Left ventricle myocardium inferior (tissue), 1 donor: ENCODE data around the gene MYCN. TPM values are rescaled to one million over a fixed set of nuclear protein-coding genes. Genes with fewer than 3 reads are reported as not detected.

Experiments
- DNase-seq: peaks from one replicate; pipeline ENCODE4 v3.0.0-alpha.2; 2020
- H3K27ac ChIP-seq: fragments of 200-600 bp; replicated peaks from 2 replicates; pipeline ENCODE4 v1.8.0; 2021
- H3K27me3 ChIP-seq: fragments of 200-600 bp; 2 replicates; pipeline ENCODE4 v1.8.0; 2021; ENCODE audit warnings: low read depth
- H3K36me3 ChIP-seq: fragments of 200-600 bp; 2 replicates; pipeline ENCODE4 v1.8.0; 2021
- H3K4me1 ChIP-seq: fragments of 200-600 bp; 2 replicates; pipeline ENCODE4 v1.8.0; 2021
- H3K4me3 ChIP-seq: fragments of 200-600 bp; 2 replicates; pipeline ENCODE4 v1.8.0; 2021; ENCODE audit warnings: mild to moderate bottlenecking, moderate library complexity
- H3K9me3 ChIP-seq: fragments of 200-600 bp; replicated peaks from 2 replicates; pipeline ENCODE4 v1.8.0; 2021
- intact Hi-C: fragments of 100-400 bp; cut with micrococcal nuclease; formaldehyde crosslinking; loops from one replicate; pipeline ENCODE4 v1.11.0; 2022
- total RNA-seq: library from RNA; stranded (reverse); fragmentation: NEBNext Ultra II Directional; extraction: Animal tissue kit (Norgen Biotek cat#: 25700); gene quantifications from one replicate; pipeline ENCODE4 v1.2.1, GENCODE V29; 2021
- TF ChIP-seq, protein P1 (sequence below): fragments of 200-600 bp; IDR thresholded peaks from 2 replicates; pipeline ENCODE4 v1.8.0; 2021; ENCODE audit warnings: antibody characterized with exemption, mild to moderate bottlenecking, borderline replicate concordance
- donor health status: DM: no; HTN: yes; CAD: no; lungs with severe emphysema.

The MYCN gene
- total RNA-seq, 1 donor from 2014 or later: 0.38 TPM

DNA sequence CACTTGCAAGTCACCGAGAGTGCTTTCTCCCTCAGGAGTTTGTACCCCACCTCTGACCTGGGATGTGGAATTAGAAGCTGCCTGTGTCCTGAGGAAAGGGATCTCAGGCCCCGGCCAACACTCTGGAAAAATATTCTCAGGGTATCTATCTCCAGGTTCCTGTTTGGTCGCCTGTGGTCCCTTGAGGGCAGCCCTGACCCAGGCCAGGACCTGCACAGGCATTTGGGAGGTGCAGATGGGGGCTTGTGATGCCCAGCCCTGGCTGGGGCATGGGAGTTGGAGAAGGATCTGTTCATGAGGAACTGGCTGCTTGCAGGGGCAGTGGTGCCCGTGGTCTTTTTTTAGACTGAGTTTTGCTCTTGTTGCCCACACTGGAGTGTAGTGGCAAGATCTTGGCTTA lies 46.3 kb downstream of the MYCN start:
- Histone ChIP-seq H3K9me3 (no peaks in the 10 kb centered on the region), H3K4me3 (no peak overlapping the region), H3K36me3 (no peaks in the 10 kb centered on the region), H3K4me1 (no peaks in the 10 kb centered on the region), H3K27me3 (peaks cover 30% of the 10 kb centered on the region), H3K27ac (no peak overlapping the region)
- DNase-seq: no peak
- intact Hi-C loops: no loop called here
- TF ChIP-seq, protein P1, sequence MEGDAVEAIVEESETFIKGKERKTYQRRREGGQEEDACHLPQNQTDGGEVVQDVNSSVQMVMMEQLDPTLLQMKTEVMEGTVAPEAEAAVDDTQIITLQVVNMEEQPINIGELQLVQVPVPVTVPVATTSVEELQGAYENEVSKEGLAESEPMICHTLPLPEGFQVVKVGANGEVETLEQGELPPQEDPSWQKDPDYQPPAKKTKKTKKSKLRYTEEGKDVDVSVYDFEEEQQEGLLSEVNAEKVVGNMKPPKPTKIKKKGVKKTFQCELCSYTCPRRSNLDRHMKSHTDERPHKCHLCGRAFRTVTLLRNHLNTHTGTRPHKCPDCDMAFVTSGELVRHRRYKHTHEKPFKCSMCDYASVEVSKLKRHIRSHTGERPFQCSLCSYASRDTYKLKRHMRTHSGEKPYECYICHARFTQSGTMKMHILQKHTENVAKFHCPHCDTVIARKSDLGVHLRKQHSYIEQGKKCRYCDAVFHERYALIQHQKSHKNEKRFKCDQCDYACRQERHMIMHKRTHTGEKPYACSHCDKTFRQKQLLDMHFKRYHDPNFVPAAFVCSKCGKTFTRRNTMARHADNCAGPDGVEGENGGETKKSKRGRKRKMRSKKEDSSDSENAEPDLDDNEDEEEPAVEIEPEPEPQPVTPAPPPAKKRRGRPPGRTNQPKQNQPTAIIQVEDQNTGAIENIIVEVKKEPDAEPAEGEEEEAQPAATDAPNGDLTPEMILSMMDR: no peak

- intact Hi-C loops: no loop called here
- no peak overlapping the region for H3K4me3 ChIP-seq
- H3K9me3 ChIP-seq: no peaks in the 10 kb centered on the region
- TF ChIP-seq, protein P1: no peak
- peaks cover 48% of the 10 kb centered on the region for H3K27me3 ChIP-seq
- H3K4me1 ChIP-seq: no peaks in the 10 kb centered on the region
- no peak for DNase-seq
- H3K36me3 ChIP-seq: no peaks in the 10 kb centered on the region
- no peak overlapping the region for H3K27ac ChIP-seq
Measured at GRCh38 chr2:15988733-15989132, 48.4 kb downstream of the MYCN start.

GRCh38 chr2:15989559-15989958 lies 49.2 kb downstream of the MYCN start:
- TF ChIP-seq, protein P1: no peak

DNA sequence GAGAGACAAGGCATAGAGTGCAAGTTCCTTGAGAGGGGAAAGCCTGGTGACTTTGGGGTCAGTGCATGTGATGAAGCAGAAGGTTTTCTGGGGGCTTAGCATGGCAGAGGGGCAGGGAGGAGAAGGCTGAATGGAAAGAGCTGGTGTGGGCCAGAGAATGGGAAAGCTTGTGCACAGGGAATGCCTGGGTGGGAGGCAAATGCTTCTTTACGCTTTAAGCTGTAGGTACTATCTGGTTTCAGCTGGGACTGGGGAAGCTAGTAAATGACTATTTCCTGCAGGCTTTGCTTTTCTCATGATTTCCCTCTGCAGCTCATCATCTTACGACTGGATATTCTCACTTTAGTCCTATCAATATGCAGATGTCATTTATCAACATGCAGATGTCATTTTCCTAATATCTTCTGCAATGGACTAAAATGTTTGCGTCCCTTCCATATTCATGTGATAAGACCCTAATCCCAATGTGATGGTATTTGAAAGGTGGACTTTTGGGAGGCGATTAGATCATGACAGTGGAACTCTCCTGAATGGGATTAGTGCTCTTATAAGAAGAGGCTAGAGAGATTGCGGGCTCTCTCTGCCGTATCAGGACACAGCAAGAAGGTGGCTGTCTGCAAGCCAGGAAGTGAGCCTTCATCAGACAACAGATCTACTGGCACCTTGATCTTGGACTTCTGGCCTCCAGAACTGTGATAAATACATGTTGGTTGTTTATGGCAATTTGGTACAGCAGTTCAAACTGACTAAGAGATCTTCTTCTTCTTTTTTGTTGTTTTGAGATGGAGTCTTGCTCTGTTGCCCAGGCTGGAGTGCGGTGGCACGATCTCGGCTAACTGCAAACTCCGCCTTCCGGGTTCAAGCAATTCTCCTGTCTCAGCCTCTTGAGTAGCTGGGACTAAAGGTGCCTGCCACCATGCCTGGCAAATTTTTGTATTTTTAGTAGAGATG lies 50.1 kb downstream of the MYCN start:
- intact Hi-C loops: no loop called here
- Histone ChIP-seq H3K27me3 (peaks cover 48% of the 10 kb centered on the region), H3K9me3 (no peaks in the 10 kb centered on the region), H3K36me3 (no peaks in the 10 kb centered on the region), H3K27ac (no peak overlapping the region), H3K4me1 (no peaks in the 10 kb centered on the region), H3K4me3 (no peak overlapping the region)
- TF ChIP-seq, protein P1: no peak
- no peak for DNase-seq

More at GRCh38 chr2:15989559-15989958, 49.2 kb downstream of the MYCN start:
- Histone ChIP-seq H3K4me1 (no peaks in the 10 kb centered on the region), H3K27me3 (peaks cover 48% of the 10 kb centered on the region), H3K9me3 (no peaks in the 10 kb centered on the region), H3K4me3 (no peak overlapping the region), H3K36me3 (no peaks in the 10 kb centered on the region), H3K27ac (no peak overlapping the region)
- DNase-seq: no peak
- intact Hi-C loops: no loop called here

- intact Hi-C loops: no loop called here
- Histone ChIP-seq H3K27me3 (peaks cover 46% of the 10 kb centered on the region), H3K4me3 (no peak overlapping the region), H3K27ac (no peak overlapping the region), H3K36me3 (no peaks in the 10 kb centered on the region), H3K9me3 (no peaks in the 10 kb centered on the region), H3K4me1 (no peaks in the 10 kb centered on the region)
- no peak for DNase-seq
- TF ChIP-seq, protein P1: no peak
Measured at GRCh38 chr2:15991231-15991630, 50.9 kb downstream of the MYCN start.
